HG02970 (cell line): ENCODE results near the gene ZNF446.
A peak's percentile ranks its signal among the peaks of the same experiment; 100 is the strongest.
"Not testable (repeated sequence)": the region's sequence is repeated elsewhere in the genome, so short reads cannot be mapped to it uniquely, and the experiment has no call there.

ENCODE experiments used
- ATAC-seq: cut with Tn5 transposase; IDR thresholded peaks from one replicate; pipeline ENCODE4 v1.9.1; 2021; ENCODE audit warnings: mild to moderate bottlenecking, moderate library complexity, moderate number of reproducible peaks; ENCODE audit not compliant: unreplicated experiment, low FRiP score

Gene ZNF446

GRCh38 chr19:58498316-58499020, 22.3 kb downstream of the ZNF446 start:
- peak; percentile 15 for ATAC-seq

GRCh38 chr19:58499021-58499927, 23.1 kb downstream of the ZNF446 start:
- peak; percentile 87 for ATAC-seq

GRCh38 chr19:58500242-58500641, 24.1 kb downstream of the ZNF446 start:
- no peak for ATAC-seq

GRCh38 chr19:58507602-58508223, 31.6 kb downstream of the ZNF446 start:
- ATAC-seq = not testable (repeated sequence)

- ATAC-seq = no peak
These were observed 33.6 kb downstream of the ZNF446 start for GRCh38 chr19:58509731-58510083.

GRCh38 chr19:58510084-58510862, 34.1 kb downstream of the ZNF446 start:
- ATAC-seq = no peak

- no peak for ATAC-seq
These were observed 35.4 kb downstream of the ZNF446 start, which contains the start of gene SLC27A5 for GRCh38 chr19:58511353-58512208. SLC27A5 (minus strand) TSS chr19:58511992; CDS start chr19:58511955, 37 bp downstream.

- no peak for ATAC-seq
These were observed 37.1 kb downstream of the ZNF446 start for GRCh38 chr19:58513213-58513693.

GRCh38 chr19:58513694-58514563, 37.8 kb downstream of the ZNF446 start:
- peak; percentile 61 for ATAC-seq

- ATAC-seq = no peak
These were observed 38.4 kb downstream of the ZNF446 start for GRCh38 chr19:58514564-58515022.

GRCh38 chr19:58515259-58515658, 39.1 kb downstream of the ZNF446 start:
- no peak for ATAC-seq

GRCh38 chr19:58516246-58516836, 40.2 kb downstream of the ZNF446 start:
- no peak for ATAC-seq

GRCh38 chr19:58516964-58517833, 41.0 kb downstream of the ZNF446 start:
- no peak for ATAC-seq

- no peak for ATAC-seq
These were observed 42.3 kb downstream of the ZNF446 start for GRCh38 chr19:58518256-58519086.

GRCh38 chr19:58519087-58519354, 42.9 kb downstream of the ZNF446 start:
- ATAC-seq = no peak
